K562 (cell line): ENCODE data around the gene PSMA7. TPM values are rescaled to one million over a fixed set of nuclear protein-coding genes. Genes with fewer than 3 reads are reported as not detected.

Source experiments
- ATF2 ChIP-seq: sonication (generic); formaldehyde crosslinking; IDR thresholded peaks from 2 replicates; pipeline ENCODE4 v1.8.1; 2022; ENCODE audit warnings: missing genetic modification reagents
- CBX3 ChIP-seq, 2 experiments: IDR thresholded peaks; 1 replicate in 1 of 2; 2 replicates in 1 of 2; pipeline ENCODE4 v1.6.1; 2012; ENCODE audit warnings: inconsistent platforms in 2 of 2, low read length in 2 of 2, borderline replicate concordance in 1 of 2, control low read depth in 1 of 2
- DDX20 ChIP-seq: fragments of 450-650 bp; IDR thresholded peaks from 2 replicates; pipeline ENCODE4 v1.6.1; 2016; ENCODE audit warnings: missing genetic modification characterization, low read depth, mild to moderate bottlenecking, missing compliant biosample characterization, moderate library complexity
- FOXJ3 ChIP-seq: sonication (generic); formaldehyde crosslinking; IDR thresholded peaks from 2 replicates; pipeline ENCODE4 v1.4.0; 2020; ENCODE audit warnings: mild to moderate bottlenecking, missing genetic modification reagents
- FOXK2 ChIP-seq, 2 experiments: fragments of 450-650 bp; IDR thresholded peaks in 1 of 2; conservative IDR thresholded peaks in 1 of 2; 2 replicates each; pipeline ENCODE4 v1.6.1; 2016; ENCODE audit warnings: low read depth in 2 of 2, mild to moderate bottlenecking in 1 of 2
- MCM3 ChIP-seq: fragments of 450-650 bp; IDR thresholded peaks from 2 replicates; pipeline ENCODE4 v1.6.1; 2016
- MEF2D ChIP-seq: conservative IDR thresholded peaks from 2 replicates; pipeline ENCODE4 v1.6.1; 2016; ENCODE audit warnings: low read depth, missing genetic modification characterization, missing compliant biosample characterization
- MYNN ChIP-seq, 2 experiments: sonication (generic); formaldehyde crosslinking in 1 of 2; IDR thresholded peaks; 2 replicates each; pipeline versions ENCODE4 v1.5.0 to v1.6.1; 2016 to 2020; ENCODE audit warnings: antibody characterized with exemption in 1 of 2, missing genetic modification reagents in 1 of 2
- NR2C1 ChIP-seq, 2 experiments: fragments of 450-650 bp; IDR thresholded peaks; 2 replicates each; pipeline ENCODE4 v1.6.1; 2017; ENCODE audit warnings: mild to moderate bottlenecking in 2 of 2, antibody characterized with exemption in 1 of 2, inconsistent platforms in 1 of 2, missing compliant biosample characterization in 1 of 2, missing genetic modification characterization in 1 of 2
- PTRF ChIP-seq: fragments of 450-650 bp; IDR thresholded peaks from 2 replicates; pipeline ENCODE4 v1.6.1; 2016; ENCODE audit warnings: mild to moderate bottlenecking, missing genetic modification characterization, missing compliant biosample characterization
- RBM39 ChIP-seq: fragments of 200-400 bp; formaldehyde crosslinking; optimal IDR thresholded peaks from 2 replicates; pipeline ENCODE3; 2018; ENCODE audit warnings: low read depth, low read length
- SRSF3 ChIP-seq: fragments of 200-400 bp; formaldehyde crosslinking; IDR thresholded peaks from 2 replicates; pipeline ENCODE4 v1.6.1; 2016; ENCODE audit warnings: mild to moderate bottlenecking, low read length, moderate library complexity; ENCODE audit not compliant: insufficient read depth
- TAF15 ChIP-seq: fragments of 200-400 bp; formaldehyde crosslinking; IDR thresholded peaks from 2 replicates; pipeline ENCODE4 v1.6.1; 2017; ENCODE audit warnings: mild to moderate bottlenecking, low read depth, low read length, moderate library complexity
- USF2 ChIP-seq: sonication (generic); formaldehyde crosslinking; IDR thresholded peaks from 2 replicates; pipeline ENCODE4 v1.5.0; 2020; ENCODE audit warnings: missing genetic modification reagents
- WHSC1 ChIP-seq: IDR thresholded peaks from one replicate; pipeline ENCODE4 v1.6.1; 2012; ENCODE audit warnings: low read length, control low read depth, inconsistent platforms
- ZBTB43 ChIP-seq: sonication (generic); formaldehyde crosslinking; IDR thresholded peaks from 2 replicates; pipeline ENCODE4 v1.8.0; 2023; ENCODE audit warnings: mild to moderate bottlenecking, missing genetic modification reagents
- ZHX1 ChIP-seq: fragments of 150-350 bp; conservative IDR thresholded peaks from 2 replicates; pipeline ENCODE4 v1.6.1; 2014; ENCODE audit warnings: low read length
- ZNF398 ChIP-seq: fragments of 250-450 bp; sonication (Bioruptor Pico); IDR thresholded peaks from 2 replicates; pipeline ENCODE4 v1.8.0; 2021; ENCODE audit warnings: moderate library complexity, mild to moderate bottlenecking, inconsistent platforms
- polyA plus RNA-seq, 8 experiments: library from polyadenylated mRNA; depleted of rRNA in 4 of 8; stranded (reverse) in 5 of 8; unstranded in 3 of 8; fragments of >200 nt; fragmentation: Nextera tagmentation in 2 of 8; fragmentation: Illumina TruSeq in 1 of 8; extraction: Ambion mirVana in 2 of 8; extraction: Trizol in 1 of 8; gene quantifications; 2 replicates each; pipeline versions ENCODE4 v1.2.1 to v1.2.3, GENCODE V29; 2011 to 2014; ENCODE audit warnings: inconsistent platforms in 1 of 8, missing spikeins in 1 of 8
- total RNA-seq, 7 experiments: library from RNA; depleted of rRNA in 6 of 7; stranded (reverse); fragments of >200 nt in 6 of 7; fragmentation: Illumina TruSeq in 2 of 7; extraction: Trizol in 2 of 7; gene quantifications; 2 replicates each; pipeline versions ENCODE4 v1.2.1 to v1.2.3, GENCODE V29; 2011 to 2021; ENCODE audit warnings: low replicate concordance in 1 of 7

Gene PSMA7
- total and polyA plus RNA-seq, 9 of the 15 experiments (the other 6 are each of a cell fraction or from before 2014, with no cell fraction given) = 257 to 510 (median 393) TPM

- TF ChIP-seq MYNN (IDR thresholded peaks at IDR 0.05) (no peak), MYNN (CRISPR knock-in tag; IDR thresholded peaks at IDR 0.05) (no peak), SRSF3 (no peak), ATF2 (no peak), FOXK2 (conservative IDR thresholded peaks at IDR 0.05 in 1 of 2, IDR thresholded peaks at IDR 0.05 in 1 of 2; ENCODE audit: low read depth in 2 of 2) (peak; percentile 84 to 92; a peak in 3 of 4 replicates), NR2C1 (IDR thresholded peaks at IDR 0.05) (no peak), NR2C1 (tag; IDR thresholded peaks at IDR 0.05) (peak; percentile 67; the same call in 1 of the 2 replicates), DDX20 (tag) (no peak), RBM39 (no peak), ZHX1 (no peak), MEF2D (0 out of 2 replicates have a peak, but pooled peaks have one; percentile 31), USF2 (CRISPR knock-in tag) (peak; percentile 92), ZBTB43 (no peak), ZNF398 (CRISPR knock-in tag) (no peak), TAF15 (no peak), MCM3 (no peak), CBX3 (IDR thresholded peaks at IDR 0.05; ENCODE audit: borderline replicate concordance in 1 of 2, low read length in 2 of 2) (peak in 1 of 2 experiments; percentile 85; a peak in 2 of 3 replicates), PTRF (tag) (no peak), FOXJ3 (CRISPR knock-in tag) (no peak), WHSC1 (no peak)
Measured at GRCh38 chr20:62146019-62146755, 3.0 kb upstream of the PSMA7 start (continued).
